ENCODE results near the gene ITGB3. TPM values are rescaled to one million over a fixed set of nuclear protein-coding genes. Genes with fewer than 3 reads are reported as not detected.

ITGB3 gene
- total and polyA plus RNA-seq, 2 of the 8 experiments (the other 6 are each of a cell fraction or from before 2014, with no cell fraction given): 0.08 to 0.09 TPM

GRCh38 chr17:47239967-47240651 lies 13.5 kb upstream of the ITGB3 start (continued):
- TF ChIP-seq TAF7 (optimal IDR thresholded peaks at IDR 0.05; ENCODE audit: borderline replicate concordance, low read depth, low read length): no peak
